NCI-H2196 (cell line): Measurements from ENCODE around the gene HOXB5.

Experiments
- DNase-seq: peaks from one replicate; lab custom pipeline; 2025; ENCODE audit not compliant: unreplicated experiment; lab: John Stamatoyannopoulos, UW

The HOXB5 gene

DNA sequence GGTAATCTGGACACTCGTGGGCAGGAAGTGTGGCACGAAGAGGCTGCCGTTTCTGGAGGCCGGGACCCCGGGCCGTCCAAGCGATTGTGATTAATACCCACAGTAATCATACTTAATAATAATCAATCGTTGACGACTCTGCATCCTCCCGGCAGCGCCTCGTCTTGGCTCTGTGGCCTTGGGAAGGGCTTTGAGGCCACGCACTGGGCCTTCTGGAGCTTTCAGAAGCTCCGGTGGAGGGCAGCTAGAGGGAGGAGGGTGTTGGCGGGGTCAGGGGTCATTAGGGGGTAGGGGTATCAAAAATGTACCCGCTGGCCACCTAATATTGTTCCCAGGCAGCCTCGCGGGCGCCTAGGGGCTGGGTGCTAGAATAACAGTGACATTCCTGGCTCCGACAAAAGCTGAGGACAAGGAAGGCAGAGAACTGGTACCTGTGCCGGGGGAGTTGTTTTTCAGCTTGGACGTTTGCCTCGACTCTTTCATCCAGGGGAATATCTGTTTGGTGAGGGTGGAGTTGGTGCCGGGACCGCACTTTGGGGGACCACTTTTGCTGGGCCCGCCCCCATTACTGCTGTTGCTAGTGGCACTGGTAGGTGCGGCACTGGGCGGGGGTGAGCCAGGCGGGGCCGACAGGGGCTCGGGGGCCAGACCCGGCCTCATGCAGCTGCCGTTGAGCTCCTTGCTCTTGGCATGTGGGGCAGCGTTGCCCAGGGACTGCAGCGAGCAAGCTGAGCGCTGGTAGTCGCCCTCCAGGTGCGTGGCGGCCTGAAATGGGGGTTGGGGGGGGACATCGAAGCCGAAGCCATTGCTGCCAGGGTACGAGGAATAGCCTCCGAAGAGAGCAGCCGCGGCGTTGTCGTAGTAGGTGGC, 41.7 kb downstream of the HOXB5 start:
- DNase-seq = no peak

DNA sequence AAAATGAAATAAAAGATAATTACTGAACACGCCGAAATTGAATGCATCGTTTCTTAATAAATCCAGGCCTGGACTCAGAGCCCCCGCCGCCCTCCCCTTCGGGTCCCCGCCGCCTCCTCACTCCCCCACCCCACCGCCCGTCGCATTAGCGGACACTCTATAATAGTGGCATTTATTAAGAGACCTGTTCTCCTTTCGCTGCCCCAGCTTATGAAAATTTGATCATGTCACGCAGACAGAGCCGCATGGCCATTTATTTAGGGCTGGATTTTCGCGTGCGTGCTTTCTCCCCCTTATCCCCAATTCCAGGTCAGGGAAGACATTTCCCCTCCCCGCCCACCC, 42.4 kb downstream of the HOXB5 start:
- no peak for DNase-seq

DNA sequence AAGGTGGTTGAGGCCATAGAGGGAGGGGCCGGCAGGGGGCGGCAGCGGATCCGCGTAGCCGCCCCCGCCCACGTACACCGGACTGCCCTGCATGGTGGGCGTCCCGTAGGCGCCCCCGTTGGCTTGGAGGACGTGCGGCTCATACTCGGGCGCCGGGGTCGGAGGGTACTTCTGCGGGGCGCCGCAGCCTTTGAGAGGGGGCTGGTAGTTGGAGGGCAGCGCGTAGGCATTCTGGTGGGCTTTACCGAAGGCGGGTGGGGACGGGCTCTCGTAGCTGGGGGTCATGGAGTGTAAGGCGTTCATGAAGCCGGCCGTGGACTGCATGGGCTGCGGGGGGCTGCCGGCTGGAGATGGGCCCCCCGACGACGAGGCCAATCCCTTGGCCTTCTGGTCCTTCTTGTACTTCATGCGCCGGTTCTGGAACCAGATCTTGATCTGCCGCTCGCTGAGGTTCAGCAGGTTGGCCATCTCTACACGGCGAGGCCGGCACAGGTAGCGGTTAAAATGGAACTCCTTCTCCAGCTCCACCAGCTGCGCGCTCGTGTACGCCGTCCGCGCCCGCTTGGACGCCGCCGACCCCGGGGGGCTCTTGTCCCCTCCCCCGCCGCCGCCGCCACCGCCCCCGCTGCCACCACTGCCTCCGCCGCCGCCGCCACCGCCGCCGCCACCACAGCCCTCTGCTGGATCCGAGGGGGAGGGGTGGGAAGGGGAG, 42.9 kb downstream of the HOXB5 start:
- no peak for DNase-seq

DNA sequence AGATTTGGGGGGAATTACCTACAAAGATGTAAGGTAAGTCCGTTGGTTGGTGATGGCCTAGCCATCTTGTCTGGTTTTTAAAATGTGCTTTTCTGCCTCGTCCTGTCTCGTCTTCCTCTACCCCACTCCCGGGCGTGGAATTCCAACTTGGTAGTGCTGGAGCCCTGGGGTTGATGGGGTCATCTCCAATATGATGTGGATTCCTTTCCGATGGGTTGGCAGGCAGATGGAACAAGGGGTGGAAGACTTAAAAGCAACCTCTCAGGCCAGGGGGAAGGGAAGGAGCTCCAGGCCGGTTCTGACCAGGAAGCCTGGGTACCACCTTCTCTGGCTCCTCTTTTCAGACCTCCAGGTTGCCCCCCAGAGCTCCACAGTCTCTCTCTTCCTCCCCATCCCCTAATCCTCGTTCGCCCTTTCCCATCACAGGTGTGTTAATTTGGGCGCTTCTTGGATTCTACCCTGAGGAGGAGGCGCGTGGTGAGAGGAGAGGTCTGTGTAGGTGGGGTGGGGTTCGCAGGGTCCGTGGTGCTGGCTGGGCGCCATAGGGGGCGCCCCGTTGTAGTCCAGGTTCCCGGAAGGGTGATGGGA, 43.6 kb downstream of the HOXB5 start:
- no peak for DNase-seq

DNA sequence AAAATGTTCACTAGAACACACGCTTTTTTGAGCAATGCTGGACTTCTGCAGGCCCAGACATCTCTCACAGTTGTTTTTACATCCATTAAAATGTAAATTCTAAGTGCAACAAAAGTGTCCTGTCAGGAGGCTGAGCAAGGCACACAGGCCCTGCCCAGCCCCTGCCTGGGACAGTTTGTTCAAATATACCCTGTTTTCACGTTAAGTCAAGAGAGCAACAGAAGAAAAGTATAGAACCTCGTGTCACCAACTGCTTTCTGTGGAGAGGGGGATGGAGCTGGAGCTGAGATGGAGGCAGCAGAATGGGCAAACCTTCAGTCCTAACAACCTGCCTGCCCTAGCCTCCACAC, 44.3 kb downstream of the HOXB5 start:
- no peak for DNase-seq

DNA sequence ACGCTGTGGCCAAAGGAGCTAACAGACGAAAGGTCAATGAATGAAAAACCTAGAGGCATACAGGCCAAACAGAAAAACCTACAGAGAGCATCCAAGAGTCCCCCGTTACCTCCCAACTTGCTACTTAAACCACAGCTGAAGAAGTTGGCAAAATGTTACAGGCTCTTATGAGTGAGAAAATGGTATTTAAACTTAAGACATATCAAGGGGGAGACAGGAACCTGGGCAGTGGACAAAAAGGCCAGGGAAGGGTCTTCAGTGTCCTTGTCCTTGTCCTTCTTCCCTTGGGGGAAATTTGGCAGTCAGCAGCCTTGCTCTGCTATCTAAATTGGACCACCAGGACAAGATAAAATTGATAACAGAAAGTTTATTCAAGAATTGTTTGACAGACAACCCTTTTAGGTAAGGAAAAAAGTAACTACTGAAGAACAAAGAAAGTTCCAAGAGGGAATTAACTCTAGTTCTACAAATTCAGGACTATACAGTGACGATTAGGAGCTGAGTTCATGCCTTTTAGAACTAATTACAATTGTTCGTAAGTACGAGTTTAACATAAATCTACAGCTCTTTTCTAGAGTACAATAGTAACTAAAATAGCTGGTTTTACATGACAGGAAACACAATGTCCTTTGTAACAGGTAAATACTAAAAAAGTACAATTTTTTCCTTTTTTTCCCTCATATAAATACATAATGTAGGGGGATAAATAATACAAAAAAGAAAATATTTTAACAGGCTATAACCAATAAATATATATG, 44.9 kb downstream of the HOXB5 start:
- no peak for DNase-seq

DNA sequence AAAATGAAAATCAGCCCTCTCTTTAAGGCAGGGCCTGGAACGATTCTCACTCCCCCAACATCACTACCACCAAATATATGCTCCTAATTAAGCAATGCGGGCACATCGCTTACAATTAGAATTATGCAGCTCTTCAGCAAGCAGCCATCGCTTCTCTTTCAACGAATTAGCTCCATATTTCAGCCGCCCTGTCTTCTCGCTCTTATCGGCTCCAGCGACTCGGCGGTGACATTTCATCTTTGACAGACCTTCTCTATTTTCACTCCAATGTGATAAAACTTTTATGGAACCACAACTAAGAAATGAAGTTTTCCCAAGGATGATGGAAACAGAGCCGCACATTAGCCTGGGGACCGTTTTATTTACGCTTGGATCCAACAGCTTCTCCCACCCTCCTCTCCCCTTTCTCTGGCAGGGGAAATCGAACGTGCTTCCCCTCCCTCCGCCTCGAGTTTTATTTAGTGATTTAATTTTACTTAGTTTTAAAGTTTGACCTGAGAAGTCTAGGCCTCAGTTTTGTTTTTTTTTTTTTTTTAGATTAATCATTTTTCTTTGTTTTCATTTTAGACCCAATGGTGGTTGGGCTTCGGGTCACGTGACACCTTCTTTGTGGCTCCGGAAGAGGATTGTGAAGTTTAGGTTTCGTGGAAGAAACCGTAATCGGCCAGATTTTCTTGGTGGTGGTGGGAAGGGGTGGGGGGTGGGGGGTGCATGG, 45.6 kb downstream of the HOXB5 start:
- no peak for DNase-seq

DNA sequence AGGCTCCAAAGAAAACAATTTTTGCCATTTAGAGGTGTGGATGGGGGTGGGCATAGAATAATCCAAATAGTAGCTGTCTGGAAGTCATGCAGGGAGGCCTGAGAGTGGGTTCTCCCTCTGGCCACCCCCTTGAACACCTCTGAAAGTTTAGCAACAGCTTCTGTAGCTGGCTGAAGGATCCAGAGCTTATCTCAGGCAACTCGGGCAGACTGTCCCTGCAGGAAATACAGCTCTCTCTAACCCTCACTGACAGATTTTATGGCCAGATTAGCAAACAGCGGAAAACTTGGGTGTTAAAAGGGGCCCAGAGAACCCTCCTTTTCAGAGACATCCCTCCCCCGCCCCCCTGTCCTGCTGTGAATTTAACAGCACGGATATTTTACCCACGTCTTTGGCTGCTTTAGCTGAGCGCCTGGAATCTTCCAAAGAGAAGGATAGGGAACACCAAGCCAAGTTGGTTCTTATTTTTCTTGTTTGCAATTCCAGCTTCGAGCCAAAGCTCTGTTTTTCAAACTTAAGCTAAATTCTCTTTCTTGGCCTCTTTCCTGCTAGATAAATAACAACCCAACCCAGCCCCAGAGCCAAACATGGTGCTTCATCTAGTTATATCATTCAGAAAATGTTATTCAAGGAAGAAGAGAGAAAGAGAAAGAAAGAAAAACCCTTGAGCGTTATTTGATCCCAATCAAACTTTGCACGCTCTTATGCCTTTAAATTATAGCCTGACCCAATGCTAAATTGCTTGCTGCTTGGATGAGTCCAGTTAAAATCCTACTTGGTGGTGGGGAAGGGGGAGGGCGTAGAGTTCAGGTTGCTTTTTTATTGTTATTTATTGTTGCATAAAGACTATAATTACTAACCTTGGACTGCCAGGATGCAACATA, 46.4 kb downstream of the HOXB5 start:
- DNase-seq = peak; percentile 48

DNA sequence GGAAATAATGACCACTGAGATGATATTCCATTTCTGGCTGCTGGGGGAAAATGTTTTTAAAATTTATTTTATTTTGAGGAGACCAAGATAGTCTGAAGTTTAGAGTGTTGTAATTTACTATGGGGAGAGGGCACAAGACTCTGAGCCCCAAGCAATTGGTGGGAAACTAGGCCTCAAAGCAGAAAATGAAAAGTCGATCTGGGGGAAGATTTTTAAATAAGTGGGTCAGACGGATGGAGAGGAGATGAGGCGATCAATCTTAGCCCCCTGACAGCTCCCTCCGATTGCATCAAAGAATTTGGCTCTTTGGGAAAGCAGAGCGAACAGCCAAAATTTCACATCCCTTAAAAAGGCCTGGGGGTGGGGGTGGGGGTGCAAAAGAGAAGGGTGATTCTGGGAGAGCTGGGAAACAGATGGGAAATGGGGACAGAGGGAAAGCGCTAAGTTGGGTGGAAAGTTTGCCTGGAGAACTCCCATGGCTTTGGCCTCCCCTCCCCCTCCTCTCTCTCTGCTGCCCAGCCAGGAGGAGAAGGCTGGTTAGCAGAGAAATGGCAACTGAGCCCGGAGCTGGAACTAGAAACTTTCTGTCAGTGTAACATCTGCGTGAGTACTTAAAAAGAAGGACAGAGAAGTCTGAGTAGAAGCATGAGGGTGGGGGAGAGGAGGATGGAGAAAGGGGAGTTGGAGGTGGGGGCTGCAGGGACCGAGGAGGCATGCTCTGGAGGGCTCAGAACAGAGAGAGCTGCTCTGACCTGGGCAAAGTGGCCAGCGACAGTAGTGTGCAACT, 47.2 kb downstream of the HOXB5 start:
- no peak for DNase-seq

DNA sequence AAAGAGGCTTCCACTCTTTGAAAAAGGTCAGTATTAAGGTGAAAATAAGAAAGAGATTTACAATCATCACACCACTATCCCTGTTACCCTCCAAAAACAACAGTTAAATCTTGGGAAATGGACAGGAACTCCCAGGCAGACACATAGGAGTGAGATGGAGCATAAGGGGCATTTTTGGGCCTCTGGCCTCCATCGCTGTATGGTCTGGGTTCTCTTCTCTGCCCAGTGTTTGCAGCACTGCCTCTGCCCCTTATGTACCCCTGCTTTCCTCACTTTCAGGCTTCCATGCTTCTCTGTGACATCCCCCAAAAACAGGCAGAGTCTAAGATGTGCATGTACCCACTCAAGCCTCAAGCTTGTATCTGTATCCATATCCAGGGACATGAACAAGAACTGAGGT, 48.0 kb downstream of the HOXB5 start:
- DNase-seq = no peak

DNA sequence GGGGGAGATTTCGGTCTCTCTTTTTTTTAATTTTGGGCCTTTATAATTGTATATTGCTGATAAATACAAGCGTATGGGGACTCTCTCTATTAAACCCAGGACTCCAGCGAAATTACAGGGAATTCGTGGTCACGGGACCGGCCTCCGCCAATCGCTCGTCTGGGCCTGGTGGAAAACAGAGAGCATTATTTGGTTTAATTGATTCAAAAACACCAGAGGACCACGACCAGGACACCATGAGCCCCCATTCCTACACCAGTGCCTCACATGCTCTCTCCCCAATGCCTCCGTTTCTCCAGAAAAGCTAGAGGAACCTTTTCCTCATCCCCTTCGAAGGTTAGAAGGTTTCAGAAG, 48.6 kb downstream of the HOXB5 start, which contains the start of gene HOXB2:
Gene HOXB2, minus strand, starts transcription at position 88 of the 354 bp plus-strand sequence. CDS start 198 bp downstream, outside the sequence.
- DNase-seq = peak; percentile 51

DNA sequence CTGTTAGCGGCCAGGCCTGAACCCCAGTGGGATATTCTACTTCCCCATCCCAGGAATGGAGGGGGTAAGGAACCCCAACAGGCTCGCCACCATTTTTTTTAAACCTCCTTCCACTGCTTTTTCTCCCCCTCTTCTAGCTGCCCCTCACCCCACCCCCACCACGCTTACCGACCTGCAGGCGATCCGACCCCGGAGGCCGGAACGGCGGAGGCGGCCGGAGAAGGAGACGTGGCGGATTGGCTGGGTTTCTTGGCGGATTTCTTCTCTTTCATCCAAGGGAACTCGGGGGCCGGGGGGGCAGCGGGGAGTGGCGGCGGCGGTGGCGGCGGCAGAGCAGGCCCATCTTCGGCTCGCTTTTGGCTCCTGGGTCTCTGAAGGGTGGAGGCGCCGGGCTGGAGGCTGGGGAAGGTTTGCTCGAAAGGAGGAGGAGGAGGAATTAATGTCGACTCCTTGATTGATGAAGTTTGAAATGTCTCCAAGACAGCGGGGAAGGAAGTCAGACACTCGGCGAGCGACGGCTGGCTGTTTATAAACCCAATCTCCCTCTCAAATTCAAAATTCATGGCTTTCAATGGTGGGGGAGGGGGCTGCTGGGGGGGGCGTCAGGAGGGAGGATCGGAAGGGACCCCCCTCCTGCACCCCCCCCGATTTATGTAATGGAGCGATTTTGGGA, 49.1 kb downstream of the HOXB5 start:
- no peak for DNase-seq

DNA sequence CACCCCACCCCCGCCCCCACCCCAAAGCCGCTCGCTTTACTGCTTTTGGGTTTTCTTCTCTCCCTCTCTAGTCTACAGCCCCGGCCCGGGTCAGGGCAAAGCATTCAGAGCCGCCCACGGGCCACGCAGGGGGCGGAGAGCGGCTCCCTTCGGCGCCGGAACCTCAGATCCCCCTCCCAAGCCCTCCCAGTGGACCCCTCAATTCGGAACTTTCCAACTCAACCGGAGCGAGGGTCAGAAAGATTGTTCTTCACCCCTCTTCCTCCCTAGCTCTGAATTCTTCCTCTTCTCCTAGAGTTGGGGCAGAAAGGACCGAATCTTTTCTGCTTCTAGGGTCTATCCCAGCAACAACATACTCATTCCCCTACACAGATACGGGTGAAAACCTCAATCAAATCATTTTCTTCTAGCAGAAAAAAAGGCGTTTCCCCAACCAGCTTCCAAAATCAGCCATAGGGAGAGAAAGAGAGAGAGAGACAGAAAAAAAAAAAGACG, 49.7 kb downstream of the HOXB5 start:
- DNase-seq = no peak

DNA sequence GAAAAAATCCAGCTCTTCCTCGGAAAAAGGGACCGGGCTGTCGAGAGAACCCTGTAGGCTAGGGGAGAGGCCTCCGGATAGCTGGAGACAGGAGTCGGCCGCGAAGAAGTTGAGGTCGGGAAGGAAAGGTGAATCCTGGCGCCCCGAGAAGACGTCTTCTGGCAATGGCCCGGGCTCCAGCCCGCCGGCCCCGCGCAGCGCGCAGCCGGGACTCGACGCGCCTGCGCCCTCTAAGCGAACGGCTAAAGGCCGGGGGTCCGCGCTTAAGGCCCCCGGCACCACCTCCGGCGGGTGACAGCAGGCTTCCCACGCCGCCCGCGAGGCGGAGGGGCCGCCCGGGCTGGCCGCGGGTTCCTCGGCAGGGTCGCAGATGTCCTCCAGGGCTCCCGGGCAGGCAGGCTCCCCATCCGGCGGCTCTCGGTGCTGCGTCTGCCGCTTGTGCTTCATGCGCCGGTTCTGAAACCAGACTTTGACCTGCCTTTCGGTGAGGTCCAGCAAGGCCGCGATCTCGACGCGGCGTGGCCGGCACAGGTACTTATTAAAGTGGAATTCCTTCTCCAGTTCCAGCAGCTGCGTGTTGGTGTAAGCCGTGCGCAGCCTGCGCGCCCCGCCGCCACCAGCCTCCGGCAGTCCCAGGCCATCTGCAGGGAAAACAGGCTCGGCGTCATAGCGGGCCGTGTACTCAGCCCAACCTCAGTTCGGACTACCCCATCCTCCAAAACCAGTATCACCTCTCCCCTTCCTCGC, 50.3 kb downstream of the HOXB5 start:
- DNase-seq = peak; percentile 45

DNA sequence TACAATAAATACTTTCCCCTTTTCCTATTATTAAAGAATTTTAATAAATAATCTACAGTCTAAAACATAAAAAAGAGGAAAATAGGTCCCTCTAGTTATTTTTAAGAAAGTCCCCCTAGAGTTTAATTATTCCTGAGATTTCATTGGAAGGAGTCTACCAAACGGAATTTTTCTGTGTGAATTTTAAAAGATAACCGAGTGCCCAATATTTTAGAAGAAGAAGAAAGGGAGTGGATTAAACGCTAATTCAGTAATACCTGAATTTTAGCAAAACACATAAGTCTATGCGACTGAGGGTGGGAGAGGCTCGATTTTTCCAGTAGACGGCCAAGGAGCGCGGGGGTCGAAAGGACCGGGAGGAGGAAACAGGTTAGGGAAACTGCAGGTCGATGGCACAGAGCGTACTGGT, 50.9 kb downstream of the HOXB5 start:
- no peak for DNase-seq

DNA sequence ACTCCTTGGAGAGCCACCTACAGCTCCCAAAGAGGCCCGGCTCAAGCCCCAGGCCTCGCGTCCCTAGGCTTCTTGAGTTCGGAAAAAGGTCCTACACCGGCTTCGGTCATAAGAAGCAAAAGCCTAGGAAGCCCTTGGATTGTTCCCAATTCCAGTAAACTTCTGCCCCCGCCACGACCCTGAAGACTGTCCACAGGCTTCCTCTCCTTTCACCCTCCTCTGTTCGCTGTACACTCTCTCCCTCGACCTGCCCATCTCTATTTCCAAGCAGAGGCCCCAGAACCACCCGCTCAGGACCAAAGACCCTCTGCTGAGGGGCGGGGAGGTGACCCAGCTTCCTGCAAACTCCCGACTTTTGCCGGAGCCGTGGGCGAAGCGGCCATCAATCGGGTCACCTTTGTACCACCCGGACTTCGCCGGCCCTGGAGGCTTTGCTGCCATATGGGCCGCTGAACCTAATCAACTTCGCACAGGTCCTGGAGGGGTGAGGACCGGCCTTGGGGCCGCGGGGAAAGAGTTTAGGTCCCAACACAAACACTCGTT, 51.4 kb downstream of the HOXB5 start:
- no peak for DNase-seq

DNA sequence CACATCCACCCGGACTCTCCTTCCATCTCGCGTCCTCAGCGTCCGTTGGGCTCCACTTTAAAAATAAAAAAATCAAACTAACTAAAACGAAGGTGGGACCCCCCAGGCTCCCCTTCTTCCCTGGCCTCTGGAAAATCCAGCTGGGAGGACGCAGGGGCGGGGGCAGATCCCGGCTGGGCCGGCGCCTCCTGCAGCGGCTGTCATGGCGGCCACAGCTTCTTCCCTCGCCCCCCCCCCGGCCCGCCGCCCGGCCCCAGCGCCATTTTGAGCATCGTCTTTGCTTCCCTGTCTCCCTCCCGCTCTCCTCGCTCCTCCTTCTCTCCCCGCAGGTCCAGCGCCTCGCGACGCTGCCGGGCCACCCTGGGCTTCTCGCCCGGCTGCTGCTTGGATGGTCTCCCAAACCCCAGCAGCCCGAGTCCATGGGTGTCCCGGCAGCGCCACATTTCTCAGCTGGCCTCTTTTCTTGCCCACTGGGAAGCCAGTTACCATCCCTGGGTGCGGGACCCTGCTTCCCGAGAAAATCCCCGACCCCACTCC, 51.9 kb downstream of the HOXB5 start:
- no peak for DNase-seq
